Epithelial cell of proximal tubule (primary cell): ENCODE results near the gene RARG. TPM values are rescaled to one million over a fixed set of nuclear protein-coding genes. Genes with fewer than 3 reads are reported as not detected.

Experiments
- DNase-seq: peaks from one replicate; pipeline ENCODE4 v3.0.0-alpha.2; 2011; ENCODE audit warnings: low read depth
- H3K4me3 ChIP-seq: 2 replicates; pipeline ENCODE4 v1.5.1; 2011; ENCODE audit warnings: low read depth, mild to moderate bottlenecking, low read length
- CTCF ChIP-seq: conservative IDR thresholded peaks from 2 replicates; pipeline ENCODE4 v1.5.1; 2012; ENCODE audit warnings: low read depth, mild to moderate bottlenecking, low read length
- total RNA-seq: library from RNA; depleted of rRNA; stranded (reverse); fragments of >200 nt; gene quantifications from 2 replicates; pipeline ENCODE4 v1.2.3, GENCODE V29; 2015

Gene RARG
- total RNA-seq, 1 donor from 2014 or later: 4.2 TPM

DNA sequence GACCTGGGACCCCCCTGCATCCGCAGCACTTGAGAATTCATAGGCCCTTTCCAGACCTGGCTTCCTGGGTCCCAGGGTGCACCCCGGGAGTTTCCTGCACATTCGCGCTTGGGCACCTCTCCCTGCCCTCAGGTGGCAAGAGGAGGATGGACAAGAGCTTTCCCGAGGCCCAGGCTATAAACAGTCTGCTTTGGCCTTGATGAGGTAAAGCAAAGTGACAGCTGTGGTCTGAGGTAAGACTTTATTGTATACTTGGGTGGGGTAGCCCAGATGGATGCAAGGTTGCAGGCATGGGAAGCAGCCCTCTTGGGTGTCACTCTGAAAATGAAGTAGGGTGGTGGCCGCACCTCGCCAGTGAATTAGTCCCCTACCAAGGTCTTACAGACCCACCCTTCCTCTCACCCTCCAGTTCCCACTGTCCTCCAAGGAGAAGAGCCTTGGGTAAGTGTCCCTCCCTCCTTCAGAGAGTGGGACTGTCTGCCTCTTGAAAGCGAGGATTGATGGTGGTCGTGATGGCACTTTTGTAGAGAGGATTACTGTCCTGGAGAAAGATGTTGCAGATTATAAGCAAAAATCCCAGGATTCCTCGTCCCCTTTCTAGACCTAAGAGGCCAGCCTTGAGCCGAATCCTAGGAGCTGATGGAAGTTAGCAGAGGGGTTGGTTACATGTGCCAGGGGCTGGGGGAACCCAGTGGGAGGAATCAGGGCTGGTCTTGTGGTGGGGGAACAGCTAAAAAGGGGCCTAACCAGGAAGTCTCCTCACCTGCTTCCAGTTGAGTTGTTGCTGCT, 40.7 kb downstream of the RARG start:
- no peak overlapping the region for H3K4me3 ChIP-seq
- no peak for DNase-seq
- no peak for TF ChIP-seq CTCF

DNA sequence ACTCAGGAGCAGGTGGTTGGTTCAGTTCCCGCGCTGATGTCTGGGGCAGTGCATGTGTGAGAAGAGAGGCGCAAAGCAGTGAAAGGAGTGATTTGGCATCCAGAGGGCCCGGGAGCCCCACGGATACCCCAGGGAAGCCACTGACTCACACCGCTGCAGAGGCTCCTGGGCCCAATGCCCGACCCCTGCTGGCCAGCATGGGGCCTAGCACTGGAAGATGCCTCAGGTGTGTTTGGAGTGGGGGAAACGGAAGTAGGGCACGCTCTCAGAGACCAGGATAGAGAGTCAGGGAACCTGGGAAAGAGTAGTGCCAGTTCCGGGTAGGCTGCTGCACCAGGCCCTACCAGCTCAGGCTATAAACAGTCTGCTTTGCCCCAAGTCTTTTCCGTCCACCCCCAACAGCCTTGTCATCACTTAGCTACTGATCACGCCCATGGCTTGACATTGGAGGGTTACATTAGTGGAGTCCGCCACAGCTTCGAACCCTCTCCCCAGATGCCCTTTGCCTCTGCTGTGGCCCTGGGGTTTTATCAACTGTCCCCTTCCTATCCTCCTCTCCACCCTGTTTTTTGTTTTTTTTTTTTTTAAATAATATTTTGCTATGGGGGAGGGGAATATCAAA, 41.8 kb downstream of the RARG start:
- no peak overlapping the region for H3K4me3 ChIP-seq
- peak; percentile 92 for TF ChIP-seq CTCF
- DNase-seq: no peak

DNA sequence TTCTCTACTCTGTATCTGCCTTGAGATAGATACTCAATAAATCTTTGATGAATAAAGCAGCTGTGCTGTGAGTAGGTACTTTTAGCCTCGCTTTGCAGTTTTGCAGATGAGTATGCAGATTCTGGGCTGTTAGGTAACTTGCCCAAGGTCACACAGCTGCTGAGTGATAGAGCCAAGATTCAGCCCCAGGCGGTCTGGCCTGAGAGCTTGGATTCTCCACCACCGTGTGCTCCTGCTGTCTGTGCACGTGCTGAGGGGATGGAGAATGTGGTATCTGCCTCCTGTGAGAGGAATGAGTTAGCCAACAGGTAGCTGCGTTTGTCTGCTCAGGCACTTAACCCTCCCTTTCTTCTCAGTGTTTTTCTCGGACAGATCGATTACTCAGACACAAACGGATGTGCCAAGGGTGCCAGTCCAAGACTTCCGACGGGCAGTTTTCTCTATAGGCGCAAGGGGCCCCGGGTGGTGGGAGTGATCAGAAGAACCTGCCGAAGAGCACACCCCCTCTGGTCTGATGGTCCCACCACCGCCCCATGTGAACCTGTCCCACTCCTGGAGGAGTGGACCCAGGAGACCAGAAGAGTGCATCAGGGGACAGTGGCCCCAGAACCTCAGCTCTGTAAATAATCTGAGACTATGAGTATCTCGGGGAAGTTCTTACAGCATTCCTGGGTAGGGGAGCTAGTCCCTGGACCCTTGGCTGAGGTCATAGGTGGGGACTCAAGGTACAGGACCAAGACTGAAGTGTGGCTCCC, 44.7 kb downstream of the RARG start:
- DNase-seq: no peak
- H3K4me3 ChIP-seq: no peak overlapping the region
- TF ChIP-seq CTCF: no peak

GRCh38 chr12:53186745-53187144, 45.3 kb downstream of the RARG start:
- no peak overlapping the region for H3K4me3 ChIP-seq
- TF ChIP-seq CTCF: no peak
- DNase-seq: no peak

- no peak for DNase-seq
- peak; percentile 16 for TF ChIP-seq CTCF
- no peak overlapping the region for H3K4me3 ChIP-seq
These were observed 46.3 kb downstream of the RARG start for GRCh38 chr12:53185582-53186153.

DNA sequence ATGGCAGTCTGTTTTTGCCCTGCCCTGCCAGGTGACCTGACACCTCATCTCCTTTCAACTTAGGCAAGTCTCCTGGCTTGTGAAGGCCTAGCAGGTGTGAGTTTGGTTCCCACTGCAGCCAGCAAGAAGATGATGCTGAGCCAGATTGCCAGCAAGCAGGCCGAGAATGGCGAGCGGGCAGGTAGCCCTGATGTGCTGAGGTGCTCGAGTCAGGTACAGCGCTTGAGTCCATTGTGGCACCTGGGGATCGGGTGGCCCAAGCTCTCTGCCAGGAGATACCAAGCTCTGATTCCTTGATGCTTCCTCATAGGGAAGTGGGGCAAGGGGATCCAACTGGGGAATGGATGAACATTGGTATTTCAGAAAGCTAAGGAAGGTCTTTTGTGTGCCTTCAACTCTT, 47.2 kb downstream of the RARG start:
- H3K4me3 ChIP-seq: no peak overlapping the region
- DNase-seq: no peak
- no peak for TF ChIP-seq CTCF
